Endothelial cell (in vitro differentiated cells): ENCODE data around the gene CEACAM6. TPM values are rescaled to one million over a fixed set of nuclear protein-coding genes. Genes with fewer than 3 reads are reported as not detected.
"Not testable (repeated sequence)": the region's sequence is repeated elsewhere in the genome, so short reads cannot be mapped to it uniquely, and the experiment has no call there.

Experiments
- DNase-seq: peaks from one replicate; pipeline ENCODE4 v3.0.0; 2021; ENCODE audit warnings: low spot score
- H3K27ac Mint-ChIP-seq: one replicate; pipeline ENCODE4 v1.8.0; 2021; ENCODE audit warnings: mixed read lengths, inconsistent platforms; ENCODE audit not compliant: unreplicated experiment
- H3K27me3 Mint-ChIP-seq: one replicate; pipeline ENCODE4 v1.8.0; 2021; ENCODE audit warnings: mild to moderate bottlenecking, moderate library complexity, mixed read lengths, inconsistent platforms; ENCODE audit not compliant: unreplicated experiment
- H3K36me3 Mint-ChIP-seq: one replicate; pipeline ENCODE4 v1.8.0; 2021; ENCODE audit warnings: mild to moderate bottlenecking, low read depth, mixed read lengths, inconsistent platforms; ENCODE audit not compliant: unreplicated experiment
- H3K4me1 Mint-ChIP-seq: one replicate; pipeline ENCODE4 v1.8.0; 2021; ENCODE audit warnings: mild to moderate bottlenecking, mixed read lengths, inconsistent platforms; ENCODE audit not compliant: unreplicated experiment
- H3K4me3 Mint-ChIP-seq: one replicate; pipeline ENCODE4 v1.8.0; 2021; ENCODE audit warnings: mild to moderate bottlenecking, mixed read lengths, inconsistent platforms; ENCODE audit not compliant: unreplicated experiment
- H3K9me3 Mint-ChIP-seq: one replicate; pipeline ENCODE4 v1.8.0; 2021; ENCODE audit warnings: mixed read lengths, inconsistent platforms; ENCODE audit not compliant: unreplicated experiment
- CTCF ChIP-seq: fragments of 200-600 bp; sonication (generic); IDR thresholded peaks from one replicate; pipeline ENCODE4 v1.5.0; 2021; ENCODE audit warnings: antibody characterized with exemption; ENCODE audit not compliant: unreplicated experiment
- total RNA-seq: library from RNA; stranded (reverse); fragmentation: NEBNext Ultra II Directional; extraction: Animal tissue kit (Norgen Biotek cat#: 25700); gene quantifications from one replicate; pipeline ENCODE4 v1.2.1, GENCODE V29; 2021; ENCODE audit not compliant: unreplicated experiment

CEACAM6 gene
- total RNA-seq, 1 donor from 2014 or later, result not detected

GRCh38 chr19:41758846-41759245 lies 3.5 kb downstream of the CEACAM6 start:
- no peaks in the 10 kb centered on the region for H3K9me3 Mint-ChIP-seq

GRCh38 chr19:41767115-41767514 lies 11.8 kb downstream of the CEACAM6 start:
- Mint-ChIP-seq H3K9me3 (no peaks in the 10 kb centered on the region), H3K4me3 (no peak overlapping the region), H3K27me3 (peaks cover 2% of the 10 kb centered on the region), H3K27ac (no peak overlapping the region), H3K36me3 (no peaks in the 10 kb centered on the region), H3K4me1 (no peaks in the 10 kb centered on the region)
- TF ChIP-seq CTCF, result no peak
- no peak for DNase-seq

More at GRCh38 chr19:41758846-41759245, 3.5 kb downstream of the CEACAM6 start:
- H3K36me3 Mint-ChIP-seq, result no peaks in the 10 kb centered on the region
- H3K4me3 Mint-ChIP-seq, result no peak overlapping the region
- H3K27me3 Mint-ChIP-seq, result peaks cover 2% of the 10 kb centered on the region
- no peak overlapping the region for H3K27ac Mint-ChIP-seq
- no peak for TF ChIP-seq CTCF
- no peak for DNase-seq
- H3K4me1 Mint-ChIP-seq, result no peaks in the 10 kb centered on the region

- H3K9me3 Mint-ChIP-seq, H3K4me1 Mint-ChIP-seq, H3K27me3 Mint-ChIP-seq, H3K27ac Mint-ChIP-seq, DNase-seq, H3K36me3 Mint-ChIP-seq, H3K4me3 Mint-ChIP-seq: not testable (repeated sequence)
Observed at GRCh38 chr19:41768105-41768504, 12.8 kb downstream of the CEACAM6 start.

GRCh38 chr19:41769608-41770007 lies 14.3 kb downstream of the CEACAM6 start:
- Mint-ChIP-seq H3K27ac (no peak overlapping the region), H3K36me3 (no peaks in the 10 kb centered on the region), H3K4me3 (no peak overlapping the region), H3K4me1 (no peaks in the 10 kb centered on the region), H3K27me3 (no peaks in the 10 kb centered on the region), H3K9me3 (no peaks in the 10 kb centered on the region)
- TF ChIP-seq CTCF, result no peak
- no peak for DNase-seq

- DNase-seq, result no peak
- H3K27me3 Mint-ChIP-seq, result no peaks in the 10 kb centered on the region
- no peaks in the 10 kb centered on the region for H3K36me3 Mint-ChIP-seq
- no peak overlapping the region for H3K4me3 Mint-ChIP-seq
- no peak overlapping the region for H3K27ac Mint-ChIP-seq
- no peaks in the 10 kb centered on the region for H3K9me3 Mint-ChIP-seq
- no peaks in the 10 kb centered on the region for H3K4me1 Mint-ChIP-seq
- TF ChIP-seq CTCF, result no peak
Observed at GRCh38 chr19:41771410-41771809, 16.1 kb downstream of the CEACAM6 start.
